Measurements from ENCODE around the gene PIGN.
A peak's percentile ranks its signal among the peaks of the same experiment; 100 is the strongest.

Gene PIGN

GRCh38 chr18:62211325-62211828 lies 24.5 kb upstream of the PIGN start:
- DNase-seq (ENCODE audit: low read depth), result no peak
- TF ChIP-seq, protein P1, sequence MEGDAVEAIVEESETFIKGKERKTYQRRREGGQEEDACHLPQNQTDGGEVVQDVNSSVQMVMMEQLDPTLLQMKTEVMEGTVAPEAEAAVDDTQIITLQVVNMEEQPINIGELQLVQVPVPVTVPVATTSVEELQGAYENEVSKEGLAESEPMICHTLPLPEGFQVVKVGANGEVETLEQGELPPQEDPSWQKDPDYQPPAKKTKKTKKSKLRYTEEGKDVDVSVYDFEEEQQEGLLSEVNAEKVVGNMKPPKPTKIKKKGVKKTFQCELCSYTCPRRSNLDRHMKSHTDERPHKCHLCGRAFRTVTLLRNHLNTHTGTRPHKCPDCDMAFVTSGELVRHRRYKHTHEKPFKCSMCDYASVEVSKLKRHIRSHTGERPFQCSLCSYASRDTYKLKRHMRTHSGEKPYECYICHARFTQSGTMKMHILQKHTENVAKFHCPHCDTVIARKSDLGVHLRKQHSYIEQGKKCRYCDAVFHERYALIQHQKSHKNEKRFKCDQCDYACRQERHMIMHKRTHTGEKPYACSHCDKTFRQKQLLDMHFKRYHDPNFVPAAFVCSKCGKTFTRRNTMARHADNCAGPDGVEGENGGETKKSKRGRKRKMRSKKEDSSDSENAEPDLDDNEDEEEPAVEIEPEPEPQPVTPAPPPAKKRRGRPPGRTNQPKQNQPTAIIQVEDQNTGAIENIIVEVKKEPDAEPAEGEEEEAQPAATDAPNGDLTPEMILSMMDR (IDR thresholded peaks at IDR 0.05; ENCODE audit: low read depth, low read length), result no peak
- TF ChIP-seq MAX (IDR thresholded peaks at IDR 0.05; ENCODE audit: low read depth, low read length) (no peak), MYC (IDR thresholded peaks at IDR 0.05; ENCODE audit: low read depth, low read length) (no peak), POLR2A (IDR thresholded peaks at IDR 0.05; ENCODE audit: extremely low read depth, insufficient read length) (no peak)
- no peak overlapping the region for H3K4me3 ChIP-seq (ENCODE audit: low read depth, low read length)

DNA sequence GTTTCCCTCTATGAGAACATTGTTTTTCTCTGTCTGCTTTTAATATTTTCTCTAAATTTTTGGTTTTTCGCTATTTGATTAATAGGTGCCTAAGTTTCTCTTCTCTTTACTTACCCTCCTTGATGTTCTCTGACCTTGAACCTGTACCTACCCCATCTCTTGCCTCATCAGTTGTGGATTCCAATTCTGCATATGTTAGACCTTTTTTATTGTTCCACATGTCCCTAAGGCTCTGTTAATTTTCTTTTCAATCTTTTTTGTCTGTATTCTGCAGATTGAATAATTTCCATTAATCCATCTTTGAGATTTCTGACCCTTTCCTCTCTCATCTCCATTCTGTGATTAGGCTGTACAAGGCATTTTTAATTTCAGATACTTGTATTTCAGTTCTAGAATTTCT lies 23.3 kb upstream of the PIGN start:
- TF ChIP-seq, protein P1 (IDR thresholded peaks at IDR 0.05; ENCODE audit: low read depth, low read length), result no peak
- TF ChIP-seq MAX (IDR thresholded peaks at IDR 0.05; ENCODE audit: low read depth, low read length), result no peak
- no peak for TF ChIP-seq POLR2A (IDR thresholded peaks at IDR 0.05; ENCODE audit: extremely low read depth, insufficient read length)
- TF ChIP-seq MYC (IDR thresholded peaks at IDR 0.05; ENCODE audit: low read depth, low read length), result no peak
- H3K4me3 ChIP-seq (ENCODE audit: low read depth, low read length), result no peak overlapping the region
- DNase-seq (ENCODE audit: low read depth), result no peak

DNA sequence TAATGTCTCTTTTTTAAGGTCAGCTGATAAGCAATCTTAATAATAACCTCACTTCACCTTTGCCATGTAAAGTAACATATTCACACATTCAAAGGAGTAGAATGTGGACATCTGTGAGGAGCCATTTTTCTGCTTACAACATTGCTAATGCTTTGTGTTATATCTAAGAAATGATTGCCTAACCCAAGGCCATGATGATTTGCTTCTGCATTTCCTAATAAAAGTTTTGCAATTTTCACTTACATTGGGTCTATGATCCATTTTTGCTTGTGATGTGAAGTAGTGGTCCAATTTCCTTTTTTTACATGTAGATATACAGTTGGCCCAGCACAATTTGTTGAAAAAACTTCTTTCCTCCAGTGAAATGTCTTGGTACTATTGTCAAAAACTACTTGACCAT lies 22.2 kb upstream of the PIGN start:
- DNase-seq (ENCODE audit: low read depth), result peak; percentile 32
- TF ChIP-seq MYC (IDR thresholded peaks at IDR 0.05; ENCODE audit: low read depth, low read length) (no peak), MAX (IDR thresholded peaks at IDR 0.05; ENCODE audit: low read depth, low read length) (no peak), POLR2A (IDR thresholded peaks at IDR 0.05; ENCODE audit: extremely low read depth, insufficient read length) (no peak)
- TF ChIP-seq, protein P1 (IDR thresholded peaks at IDR 0.05; ENCODE audit: low read depth, low read length), result no peak

DNA sequence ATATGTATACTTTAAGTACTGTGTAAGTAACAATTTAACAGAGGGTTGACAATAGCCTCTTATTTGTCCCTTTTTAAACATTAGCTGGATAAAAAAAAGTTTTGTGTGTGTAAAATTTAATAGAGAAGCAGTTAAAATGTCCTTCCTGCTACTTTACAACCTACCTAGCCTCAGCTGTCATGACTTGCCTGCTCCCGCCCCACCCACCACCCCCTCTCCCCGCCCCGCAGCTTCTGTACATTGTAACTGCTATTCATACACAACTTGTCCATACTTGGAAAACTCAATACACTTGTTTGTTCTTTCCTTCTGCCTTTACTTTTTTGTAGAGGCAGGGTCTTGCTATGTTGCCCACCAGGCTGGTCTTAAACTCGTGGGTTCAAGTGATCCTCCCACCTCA lies 19.7 kb upstream of the PIGN start:
- no peak for DNase-seq (ENCODE audit: low read depth)
- TF ChIP-seq MYC (IDR thresholded peaks at IDR 0.05; ENCODE audit: low read depth, low read length) (no peak), POLR2A (IDR thresholded peaks at IDR 0.05; ENCODE audit: extremely low read depth, insufficient read length) (no peak), MAX (IDR thresholded peaks at IDR 0.05; ENCODE audit: low read depth, low read length) (no peak)
- TF ChIP-seq, protein P1 (IDR thresholded peaks at IDR 0.05; ENCODE audit: low read depth, low read length), result no peak
- H3K4me3 ChIP-seq (ENCODE audit: low read depth, low read length), result no peak overlapping the region

More for the DNA sequence above, 22.2 kb upstream of the PIGN start:
- H3K4me3 ChIP-seq (ENCODE audit: low read depth, low read length), result no peak overlapping the region

GRCh38 chr18:62205824-62206223 lies 19.0 kb upstream of the PIGN start:
- TF ChIP-seq MYC (IDR thresholded peaks at IDR 0.05; ENCODE audit: low read depth, low read length) (no peak), POLR2A (IDR thresholded peaks at IDR 0.05; ENCODE audit: extremely low read depth, insufficient read length) (no peak), MAX (IDR thresholded peaks at IDR 0.05; ENCODE audit: low read depth, low read length) (no peak)
- TF ChIP-seq, protein P1 (IDR thresholded peaks at IDR 0.05; ENCODE audit: low read depth, low read length), result no peak
- H3K4me3 ChIP-seq (ENCODE audit: low read depth, low read length), result no peak overlapping the region
- no peak for DNase-seq (ENCODE audit: low read depth)
